SIG-M5 treated with dmso at 0.1 percent for 504 hours (cell line): ENCODE data around the gene AVPR2.

Source experiments
- DNase-seq: peaks from one replicate; lab custom pipeline; 2025; ENCODE audit not compliant: unreplicated experiment; lab: John Stamatoyannopoulos, UW

The AVPR2 gene

DNA sequence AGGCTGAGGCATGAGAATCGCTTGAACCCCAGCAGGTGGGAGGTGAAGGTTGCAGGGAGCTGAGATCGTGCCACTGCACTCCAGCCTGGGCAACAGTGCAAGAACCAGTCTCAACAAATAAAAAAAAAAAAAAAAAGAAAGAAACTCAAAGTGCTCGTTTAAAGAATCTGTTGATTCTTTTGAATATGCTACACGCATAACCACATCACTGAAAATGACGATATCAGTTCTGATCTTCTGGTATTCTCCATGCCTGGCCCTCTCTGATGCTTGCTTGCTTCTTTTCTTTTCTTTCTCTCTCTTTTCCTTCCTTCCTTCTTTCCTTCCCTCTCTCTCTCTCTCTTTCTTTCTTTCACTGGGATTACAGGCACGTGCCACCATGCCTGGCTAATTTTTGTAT lies 7.3 kb downstream of the AVPR2 start:
- DNase-seq, result no peak

DNA sequence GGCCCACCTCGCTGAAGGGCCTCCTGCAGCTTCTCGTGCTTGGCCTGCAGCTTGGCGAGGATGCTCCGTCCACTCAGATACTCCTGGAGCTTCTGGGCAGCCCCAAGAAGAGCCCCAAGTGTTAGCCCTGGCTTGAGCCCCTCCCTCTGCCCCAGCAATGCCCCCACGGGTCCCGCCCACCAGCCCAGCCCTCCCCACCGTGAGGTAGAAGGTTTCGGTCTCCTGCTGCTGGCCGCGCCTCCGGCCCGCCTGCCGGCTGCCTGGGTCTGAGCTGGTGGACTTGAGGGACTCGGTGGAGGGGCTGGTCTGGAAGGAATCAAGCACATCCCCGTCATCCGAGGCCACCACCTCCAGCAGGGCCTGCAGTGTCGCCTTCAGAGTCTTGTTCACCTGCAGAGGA lies 8.7 kb downstream of the AVPR2 start:
- no peak for DNase-seq

- DNase-seq, result no peak
Measured at GRCh38 chrX:153913701-153914100, 9.2 kb downstream of the AVPR2 start.

GRCh38 chrX:153917869-153918268 lies 13.4 kb downstream of the AVPR2 start:
- no peak for DNase-seq

DNA sequence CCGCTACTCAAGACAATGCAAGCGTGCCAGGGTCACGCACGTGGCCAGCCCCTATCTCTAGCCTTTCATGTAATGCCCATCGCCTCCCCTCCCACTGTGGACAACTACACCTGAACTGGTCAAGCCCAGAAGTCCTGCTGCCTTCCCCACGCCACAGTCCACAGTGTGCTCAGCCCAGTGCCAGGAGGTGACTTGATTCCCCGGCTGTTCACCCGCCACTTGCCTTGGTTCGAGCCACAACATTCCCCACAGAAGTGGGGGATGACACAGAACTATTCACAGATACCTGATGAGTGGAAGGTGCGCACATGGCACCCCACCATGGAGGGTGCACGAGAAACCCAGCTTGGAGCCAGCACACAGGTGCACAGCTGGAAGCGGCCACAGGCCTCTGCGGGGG lies 14.8 kb downstream of the AVPR2 start:
- DNase-seq, result no peak

DNA sequence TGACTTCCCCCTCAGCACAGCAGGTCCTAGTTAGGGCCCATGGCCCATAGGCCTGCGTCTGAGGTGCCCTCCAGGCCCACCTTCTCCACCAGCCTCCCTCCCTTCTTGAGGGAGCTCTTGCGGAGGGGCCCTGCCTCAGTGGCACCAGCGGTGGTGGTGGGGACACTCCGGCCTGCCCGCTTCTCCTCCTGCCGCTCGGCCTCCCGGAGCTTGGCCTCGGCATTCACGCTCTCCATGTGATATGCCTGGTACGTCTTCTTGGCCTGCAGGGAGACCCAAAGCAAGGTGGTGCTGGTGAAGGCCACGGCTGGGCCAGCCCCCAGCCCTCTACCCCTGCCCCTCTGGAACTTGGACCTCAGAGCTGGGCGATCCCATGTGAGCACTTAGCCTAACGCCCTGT lies 16.1 kb downstream of the AVPR2 start:
- DNase-seq, result no peak

DNA sequence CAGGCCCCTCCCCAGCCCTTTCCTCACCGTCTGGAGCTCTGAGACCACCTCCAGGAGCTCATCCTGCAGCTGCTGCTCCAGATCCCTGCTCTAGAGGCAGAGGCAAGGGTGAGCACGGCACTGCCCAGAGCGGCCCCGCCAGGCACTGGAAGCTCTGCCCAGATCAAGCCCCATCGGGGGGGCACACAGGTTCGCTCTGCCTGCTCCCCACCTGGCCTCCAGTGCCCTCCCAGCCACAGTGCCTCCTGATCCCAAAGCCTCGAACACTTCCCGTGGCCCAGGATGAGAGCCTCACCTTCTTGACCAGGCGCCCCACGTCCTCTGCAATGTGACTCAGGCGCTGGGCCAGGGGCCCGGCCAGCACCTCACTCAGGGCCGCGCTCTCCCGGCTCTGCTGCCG lies 16.6 kb downstream of the AVPR2 start:
- DNase-seq, result no peak

DNA sequence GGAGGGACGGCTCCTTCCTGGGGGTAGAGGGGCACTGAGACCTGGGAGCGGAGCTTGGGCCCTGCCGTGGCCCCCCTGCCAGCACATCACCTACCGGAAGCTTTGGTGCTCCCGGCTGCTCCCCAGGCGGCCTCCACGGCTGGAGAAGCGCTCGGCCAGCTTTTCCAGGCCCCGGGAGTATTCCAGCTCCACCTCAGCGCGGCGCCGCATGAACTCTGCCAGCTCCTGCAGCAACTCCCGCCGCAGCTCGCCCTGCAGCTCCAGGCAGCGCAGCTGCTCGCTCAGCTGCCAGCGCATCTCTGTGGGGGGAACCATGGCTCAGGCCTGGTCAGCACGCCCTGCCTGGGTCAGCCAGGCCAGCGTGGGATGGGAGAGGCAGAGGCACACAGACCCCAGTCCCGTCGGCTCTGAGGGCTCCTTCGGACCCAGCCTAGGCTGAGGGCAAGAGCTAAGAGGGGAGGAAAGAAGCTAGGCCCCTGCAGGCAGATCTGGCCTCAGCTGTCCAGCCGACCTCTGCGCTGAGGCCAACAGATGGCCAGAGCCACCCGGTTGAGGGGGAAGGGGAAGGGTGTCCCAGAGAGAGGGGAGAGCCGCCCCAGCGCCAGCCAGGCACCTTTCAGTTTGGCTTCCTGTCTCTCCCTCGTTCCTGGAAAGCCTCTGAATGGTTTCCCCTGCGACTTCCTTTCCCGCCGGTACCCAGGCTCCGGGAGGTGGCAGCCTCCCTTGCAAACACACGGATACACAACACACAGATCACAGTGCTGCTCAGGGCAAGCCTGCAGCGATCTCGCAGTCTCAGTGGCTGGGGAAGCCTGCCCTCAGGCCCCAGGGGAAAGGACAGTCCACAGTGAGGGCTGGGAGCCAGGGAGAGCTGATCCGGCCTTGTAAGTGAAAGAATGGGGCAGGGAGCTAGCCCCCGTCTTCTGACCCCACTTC lies 17.3 kb downstream of the AVPR2 start:
- DNase-seq, result no peak

DNA sequence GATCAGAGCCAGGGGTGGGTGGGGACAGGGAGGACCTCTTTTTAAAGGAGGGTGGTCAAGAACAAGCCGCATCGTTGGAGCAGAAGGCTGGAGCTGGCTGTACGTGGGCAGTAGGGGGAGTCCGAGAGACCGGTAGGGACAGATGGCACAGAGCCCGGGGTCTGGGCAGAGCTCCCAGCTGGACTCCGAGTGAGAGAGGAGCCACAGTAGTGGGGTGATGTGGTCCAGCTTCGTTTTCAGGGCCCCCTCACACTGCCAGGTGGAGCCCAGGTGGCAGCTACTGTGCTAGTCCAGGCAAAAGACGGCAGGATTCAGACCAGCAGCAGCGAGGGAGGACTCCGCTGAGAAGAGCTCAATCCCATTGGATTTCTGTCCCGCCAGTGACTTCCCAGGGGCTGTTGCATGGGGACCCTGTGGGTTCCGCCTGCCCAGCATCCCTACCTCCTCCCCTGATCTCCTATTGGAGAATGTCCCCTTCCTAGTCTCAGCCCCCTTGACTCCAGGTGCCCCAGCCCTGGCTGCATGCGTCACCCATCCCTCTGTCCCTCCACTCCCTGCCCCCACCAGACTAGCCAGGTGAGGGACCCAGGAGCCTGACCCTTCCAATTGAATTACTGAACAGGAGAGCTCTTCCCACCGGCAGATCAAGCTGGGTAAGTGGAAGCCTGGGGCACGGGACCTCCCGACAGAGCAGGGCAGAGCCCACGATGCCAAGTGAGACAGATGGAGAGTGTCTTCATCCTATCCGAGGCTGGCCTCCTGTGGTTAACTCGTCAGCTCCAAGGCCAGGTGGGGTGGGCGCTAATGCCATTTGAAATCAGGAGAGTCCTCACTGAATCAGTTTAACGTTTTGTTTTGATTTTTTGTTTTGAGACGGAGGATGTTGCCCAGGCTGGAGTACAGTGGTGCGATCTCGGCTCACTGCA lies 18.7 kb downstream of the AVPR2 start:
- no peak for DNase-seq

DNA sequence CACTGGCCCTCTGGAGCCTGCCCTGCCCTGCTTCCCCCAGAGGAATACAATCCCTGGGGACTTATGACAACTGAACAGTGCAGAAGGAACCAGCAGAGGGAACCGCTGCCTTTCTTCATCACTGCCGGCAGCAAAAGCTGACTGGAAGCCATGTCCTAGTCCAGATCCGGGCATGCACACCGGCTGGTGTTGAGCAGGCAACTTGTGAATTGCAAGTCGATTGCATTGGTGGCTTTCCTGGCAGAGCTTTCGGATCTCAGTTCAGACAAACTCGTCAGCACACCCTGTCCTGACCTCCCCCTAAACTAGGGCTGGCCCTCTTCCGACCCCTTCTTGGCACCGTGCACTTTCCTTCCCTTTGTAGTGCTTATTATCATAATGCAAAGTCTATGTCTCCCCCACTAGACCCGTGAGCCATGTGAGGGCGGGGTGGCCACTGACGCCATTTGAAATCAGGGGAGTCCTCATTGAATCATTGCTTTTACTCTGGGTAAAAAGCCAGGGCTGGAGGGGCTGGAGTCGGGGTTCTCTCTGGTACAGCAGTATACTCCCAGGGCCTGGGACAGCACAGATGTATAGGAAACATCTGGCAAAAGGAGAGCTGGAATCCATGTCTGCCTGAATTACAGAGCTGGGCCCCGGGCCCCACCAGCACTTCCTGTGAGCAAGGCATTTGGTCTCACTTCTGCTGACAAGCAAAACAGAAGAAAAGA lies 19.8 kb downstream of the AVPR2 start:
- peak; percentile 54 for DNase-seq

GRCh38 chrX:153925387-153925738 lies 20.9 kb downstream of the AVPR2 start:
- no peak for DNase-seq

- DNase-seq, result no peak
Measured at GRCh38 chrX:153925739-153926551, 21.5 kb downstream of the AVPR2 start, which contains the start of gene ARHGAP4. TSS of gene ARHGAP4 (minus strand) at chrX:153926264. CDS start at chrX:153926202, 62 bp downstream.

GRCh38 chrX:153926552-153926857 lies 22.0 kb downstream of the AVPR2 start:
- DNase-seq, result no peak

DNA sequence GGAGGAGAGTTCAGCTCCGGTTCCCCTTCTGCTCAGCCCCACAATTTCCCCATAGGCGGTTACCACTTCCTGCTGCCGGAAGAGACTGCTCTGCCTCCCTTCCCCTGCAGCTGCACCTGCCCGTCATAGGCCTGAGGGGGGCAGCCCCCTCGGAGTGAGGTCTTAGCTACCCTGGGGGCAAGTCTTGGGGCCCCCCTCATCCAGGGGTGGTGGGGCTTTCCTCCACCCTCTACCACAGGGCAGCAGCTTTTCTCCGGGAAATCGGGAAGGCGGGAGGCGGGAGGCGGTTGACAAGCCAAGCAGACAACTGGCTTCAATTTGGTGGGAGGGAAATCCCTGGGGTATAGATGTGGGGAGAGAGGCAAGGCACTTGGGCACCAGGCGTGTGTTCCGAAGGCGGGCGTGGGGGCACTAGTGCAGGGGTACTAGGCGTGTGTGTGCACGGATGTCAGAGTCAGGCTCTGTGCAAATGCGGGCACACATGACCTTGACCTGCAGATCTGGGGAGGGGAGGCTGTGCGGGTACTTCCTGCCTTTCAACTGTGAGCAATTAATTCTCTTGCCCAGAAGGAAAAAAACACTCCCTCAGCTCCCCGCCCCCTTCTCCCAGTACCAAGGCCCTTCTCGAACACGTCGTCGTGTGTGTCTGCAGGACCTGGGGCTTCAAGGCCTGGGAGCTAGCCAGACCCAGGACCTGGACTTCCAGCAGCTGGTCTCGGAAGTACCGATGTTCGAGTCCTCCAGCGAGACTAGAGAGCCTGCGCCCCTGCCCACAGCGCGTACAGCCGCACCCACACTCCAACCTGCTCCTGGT lies 22.6 kb downstream of the AVPR2 start:
- DNase-seq, result peak; percentile 93

GRCh38 chrX:153927672-153927921 lies 23.1 kb downstream of the AVPR2 start:
- peak; percentile 54 for DNase-seq

DNA sequence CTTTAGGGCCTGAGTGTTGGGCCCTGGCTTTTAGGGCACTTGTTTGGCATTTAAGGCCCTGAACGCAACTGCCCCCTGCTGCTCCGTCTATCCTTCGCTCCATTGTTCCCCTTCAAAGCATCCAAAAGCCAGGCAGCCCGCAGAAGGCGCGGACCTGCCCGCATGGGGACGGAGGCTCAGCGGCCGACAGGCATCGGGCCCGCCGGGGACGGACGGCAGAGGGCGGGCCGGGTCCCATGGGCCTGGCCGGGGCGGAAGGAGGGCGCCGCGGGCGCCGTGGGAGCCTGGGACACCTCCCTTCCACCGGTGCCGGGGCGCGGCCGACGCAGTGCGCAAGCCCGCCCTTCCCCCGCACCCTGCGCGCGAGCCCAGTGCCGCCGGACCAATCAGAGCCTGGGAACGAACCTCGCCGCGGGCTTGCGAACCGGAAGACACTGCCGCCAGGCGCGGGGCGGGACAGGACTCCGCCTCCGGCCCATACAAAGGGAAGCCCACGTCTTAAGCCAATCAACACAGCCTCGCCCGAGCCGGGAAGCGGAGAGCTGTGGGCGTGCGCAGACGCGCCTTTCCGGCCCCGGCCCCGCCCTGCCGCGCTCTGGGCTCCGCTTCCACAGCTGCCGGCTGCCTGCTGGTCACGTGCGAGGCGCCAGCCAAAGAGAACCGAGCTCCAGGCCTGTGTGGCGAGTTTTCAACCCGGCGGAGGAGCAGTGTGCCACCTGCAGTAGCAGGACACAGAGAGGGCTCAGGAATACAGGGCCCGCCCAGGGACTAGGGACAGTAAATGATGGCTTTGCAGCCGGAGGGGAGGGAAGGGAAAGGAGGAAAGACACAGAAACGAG lies 23.7 kb downstream of the AVPR2 start:
- DNase-seq, result peak; percentile 96

GRCh38 chrX:153928846-153929245 lies 24.4 kb downstream of the AVPR2 start:
- DNase-seq, result no peak

GRCh38 chrX:153929576-153929975 lies 25.1 kb downstream of the AVPR2 start:
- DNase-seq, result no peak
